Neural cell (in vitro differentiated cells): ENCODE data around the gene ABHD17A. TPM values are rescaled to one million over a fixed set of nuclear protein-coding genes. Genes with fewer than 3 reads are reported as not detected.

ENCODE experiments used
- polyA plus RNA-seq: library from polyadenylated mRNA; depleted of rRNA; stranded (reverse); fragments of >200 nt; gene quantifications from 2 replicates; pipeline ENCODE4 v1.2.3, GENCODE V29; 2014

The ABHD17A gene
- polyA plus RNA-seq, 1 donor from 2014 or later: 116 TPM

Other genes starting within 250 kb of the ABHD17A start
- 31.7 and 44.9 TPM in 2 replicates for gene TCF3, start 232.9 kb downstream of the ABHD17A start, polyA plus RNA-seq
- gene ONECUT3, start 132.0 kb downstream of the ABHD17A start, polyA plus RNA-seq: 0.45 and 1.6 TPM in 2 replicates
- 0.74 and 1.5 TPM in 2 replicates for gene ATP8B3, start 73.2 kb downstream of the ABHD17A start, polyA plus RNA-seq
- 9.2 and 18.5 TPM in 2 replicates for gene REXO1, start 37.0 kb downstream of the ABHD17A start, polyA plus RNA-seq
- gene KLF16, start 21.9 kb downstream of the ABHD17A start, polyA plus RNA-seq: 2.2 and 3.5 TPM in 2 replicates
- gene ADAT3, start 19.9 kb upstream of the ABHD17A start, polyA plus RNA-seq: 1.6 TPM in 2 replicates
- 12.7 and 13.3 TPM in 2 replicates for gene SCAMP4, start 19.9 kb upstream of the ABHD17A start, polyA plus RNA-seq
- 110 and 138 TPM in 2 replicates for gene CSNK1G2, start 55.7 kb upstream of the ABHD17A start, polyA plus RNA-seq
- 46.1 and 57.6 TPM in 2 replicates for gene BTBD2, start 130.2 kb upstream of the ABHD17A start, polyA plus RNA-seq
- 27.6 and 37.6 TPM in 2 replicates for gene MKNK2, start 165.7 kb upstream of the ABHD17A start, polyA plus RNA-seq
- 5.8 and 8.3 TPM in 2 replicates for gene MOB3A, start 210.8 kb upstream of the ABHD17A start, polyA plus RNA-seq
- gene IZUMO4, start 211.4 kb upstream of the ABHD17A start, polyA plus RNA-seq: 39.3 and 45.8 TPM in 2 replicates